Nephron progenitor cell (in vitro differentiated cells): ENCODE measurements around the gene SPATA46.
A peak's percentile ranks its signal among the peaks of the same experiment; 100 is the strongest.

Experiments
- DNase-seq: peaks from one replicate; pipeline ENCODE4 v3.0.0; 2021
- H3K27ac Mint-ChIP-seq: 2 replicates; pipeline ENCODE4 v1.8.0; 2021; ENCODE audit warnings: mild to moderate bottlenecking, moderate library complexity, mixed read lengths
- H3K27me3 Mint-ChIP-seq: 2 replicates; pipeline ENCODE4 v1.8.0; 2021; ENCODE audit warnings: mild to moderate bottlenecking, low read depth, mixed read lengths; ENCODE audit not compliant: poor library complexity
- H3K36me3 Mint-ChIP-seq: 2 replicates; pipeline ENCODE4 v1.8.0; 2021; ENCODE audit warnings: low read depth, mixed read lengths
- H3K4me1 Mint-ChIP-seq: 2 replicates; pipeline ENCODE4 v1.8.0; 2021; ENCODE audit warnings: mixed read lengths
- H3K4me3 Mint-ChIP-seq: 2 replicates; pipeline ENCODE4 v1.8.0; 2021; ENCODE audit warnings: mild to moderate bottlenecking, moderate library complexity, mixed read lengths
- H3K9me3 Mint-ChIP-seq: 2 replicates; pipeline ENCODE4 v1.8.0; 2021; ENCODE audit warnings: mild to moderate bottlenecking, moderate library complexity, mixed read lengths
- CTCF ChIP-seq: fragments of 200-600 bp; sonication (generic); IDR thresholded peaks from 2 replicates; pipeline ENCODE4 v1.5.0; 2021; ENCODE audit warnings: antibody characterized with exemption

Gene SPATA46

GRCh38 chr1:162397039-162397448 lies 20.4 kb upstream of the SPATA46 start:
- Mint-ChIP-seq H3K27me3 (peaks cover 7% of the 10 kb centered on the region), H3K36me3 (no peaks in the 10 kb centered on the region), H3K4me3 (no peak overlapping the region), H3K9me3 (no peaks in the 10 kb centered on the region), H3K4me1 (peaks cover 14% of the 10 kb centered on the region), H3K27ac (no peak overlapping the region)
- no peak for DNase-seq
- no peak for TF ChIP-seq CTCF

GRCh38 chr1:162396201-162396906 lies 19.7 kb upstream of the SPATA46 start:
- Mint-ChIP-seq H3K9me3 (no peaks in the 10 kb centered on the region), H3K36me3 (no peaks in the 10 kb centered on the region), H3K4me3 (no peak overlapping the region), H3K27me3 (peaks cover 11% of the 10 kb centered on the region), H3K4me1 (peaks cover 20% of the 10 kb centered on the region), H3K27ac (no peak overlapping the region)
- no peak for DNase-seq
- no peak for TF ChIP-seq CTCF

- no peaks in the 10 kb centered on the region for H3K36me3 Mint-ChIP-seq
- DNase-seq, result peak; percentile 32
- H3K4me3 Mint-ChIP-seq, result no peak overlapping the region
- TF ChIP-seq CTCF, result peak; percentile 75
- peaks cover 17% of the 10 kb centered on the region for H3K27me3 Mint-ChIP-seq
- no peak overlapping the region for H3K27ac Mint-ChIP-seq
- H3K9me3 Mint-ChIP-seq, result no peaks in the 10 kb centered on the region
- peaks cover 37% of the 10 kb centered on the region for H3K4me1 Mint-ChIP-seq
Observed at GRCh38 chr1:162391790-162392563, 15.3 kb upstream of the SPATA46 start.

- Mint-ChIP-seq H3K9me3 (no peaks in the 10 kb centered on the region), H3K4me1 (peaks cover 37% of the 10 kb centered on the region), H3K4me3 (no peak overlapping the region), H3K27me3 (peaks cover 14% of the 10 kb centered on the region), H3K36me3 (no peaks in the 10 kb centered on the region), H3K27ac (peak overlapping the region; percentile 64)
- no peak for TF ChIP-seq CTCF
- DNase-seq, result no peak
Observed at GRCh38 chr1:162390396-162391185, 13.9 kb upstream of the SPATA46 start.

- H3K4me3 Mint-ChIP-seq, result no peak overlapping the region
- H3K9me3 Mint-ChIP-seq, result no peaks in the 10 kb centered on the region
- peaks cover 37% of the 10 kb centered on the region for H3K4me1 Mint-ChIP-seq
- H3K36me3 Mint-ChIP-seq, result no peaks in the 10 kb centered on the region
- H3K27me3 Mint-ChIP-seq, result peaks cover 14% of the 10 kb centered on the region
- H3K27ac Mint-ChIP-seq, result no peak overlapping the region
- no peak for DNase-seq
- no peak for TF ChIP-seq CTCF
Observed at GRCh38 chr1:162389971-162390370, 13.3 kb upstream of the SPATA46 start.
